ENCODE results near the gene SPPL2C.

GRCh38 chr17:45857977-45858708 lies 13.5 kb downstream of the SPPL2C start:
- no peak for TF ChIP-seq CTCF (IDR thresholded peaks at IDR 0.05)
- TF ChIP-seq POLR2A (IDR thresholded peaks at IDR 0.05) = no peak
